Heart right ventricle (tissue), 16 donors: Measurements from ENCODE around the gene GMPR2. TPM values are rescaled to one million over a fixed set of nuclear protein-coding genes. Genes with fewer than 3 reads are reported as not detected.

ENCODE experiments used
- ATAC-seq, 8 donors: fragments of 200-7000 bp; cut with Tn5 transposase; one replicate each; pipeline ENCODE4 v1.9.1; 2020; ENCODE audit warnings: mild to moderate bottlenecking in 8 of 8, moderate library complexity in 8 of 8, moderate number of reproducible peaks in 1 of 8
- DNase-seq, 2 donors: peaks; one replicate each; pipeline ENCODE4 v3.0.0-alpha.2; 2020
- H3K27ac ChIP-seq, 10 donors: fragments of 200-600 bp; sonication (generic) in 2 of 10; one replicate each; pipeline versions ENCODE4 v1.5.0 to v1.8.0; 2020 to 2022; ENCODE audit warnings: mild to moderate bottlenecking in 3 of 10
- H3K27me3 ChIP-seq, 7 donors: fragments of 200-600 bp; one replicate each; pipeline ENCODE4 v1.8.0; 2021 to 2022; ENCODE audit warnings: mild to moderate bottlenecking in 2 of 7
- H3K36me3 ChIP-seq, 9 donors: fragments of 200-600 bp; sonication (generic) in 1 of 9; one replicate each; pipeline versions ENCODE4 v1.5.0 to v1.8.0; 2020 to 2022; ENCODE audit warnings: mild to moderate bottlenecking in 2 of 9
- H3K4me1 ChIP-seq, 9 donors: fragments of 200-600 bp; sonication (generic) in 1 of 9; one replicate each; pipeline versions ENCODE4 v1.5.0 to v1.8.0; 2020 to 2022; ENCODE audit warnings: mild to moderate bottlenecking in 4 of 9
- H3K4me3 ChIP-seq, 10 donors: fragments of 200-600 bp; sonication (generic) in 2 of 10; one replicate each; pipeline versions ENCODE4 v1.5.0 to v1.8.0; 2020 to 2022; ENCODE audit warnings: mild to moderate bottlenecking in 7 of 10, moderate library complexity in 2 of 10
- H3K9me3 ChIP-seq, 11 donors: fragments of 200-600 bp in 10 of 11; sonication (generic) in 2 of 11; one replicate each; pipeline versions ENCODE4 v1.5.0 to v1.8.0; 2013 to 2022; ENCODE audit warnings: mild to moderate bottlenecking in 2 of 11, control low read depth in 1 of 11, moderate library complexity in 1 of 11
- CTCF ChIP-seq, 9 donors: fragments of 200-600 bp; sonication (generic) in 2 of 9; IDR thresholded peaks; one replicate each; pipeline versions ENCODE4 v1.5.0 to v1.8.0; 2021 to 2022; ENCODE audit warnings: antibody characterized with exemption in 9 of 9, mild to moderate bottlenecking in 5 of 9, moderate library complexity in 1 of 9
- WGBS, 2 donors: extraction: QIAGEN DNeasy Blood & Tissue Kit; methylation state at CpG; one replicate each; pipeline ENCODE4 v1.1.7; 2013; ENCODE audit warnings: inconsistent platforms in 1 of 2; 5-methylcytosine and 5-hydroxymethylcytosine counted together
- intact Hi-C, 10 donors: fragments of 100-400 bp; cut with DNase I; formaldehyde crosslinking; loops; one replicate each; pipeline versions ENCODE4 v1.11.1 to v1.14.2; 2022
- long read RNA-seq, 3 donors: library from polyadenylated mRNA; unstranded; transcript quantifications; one replicate each; pipeline ENCODE4 v2.0.0, GENCODE V29; 2020 to 2021
- polyA plus RNA-seq, 2 donors: library from polyadenylated mRNA; stranded (reverse); fragments of 200-250 nt; gene quantifications; one replicate each; pipeline ENCODE4 v1.2.3, GENCODE V29; 2013
- total RNA-seq, 10 donors: library from RNA; stranded (reverse); fragmentation: NEBNext Ultra II Directional in 3 of 10; extraction: Animal tissue kit (Norgen Biotek cat#: 25700) in 3 of 10; gene quantifications; one replicate each; pipeline versions ENCODE4 v1.2.1 to v1.2.4, GENCODE V29; 2021 to 2023
- donor health status: Arrhythmogenic right ventricular cardiomyopathy.
- donor health status: ischemic (EF 13 %, LVEDD 7.1; RV severe dilation, severe dysfunction).
- donor health status: healthy with polysubstance abuse.
- donor health status: DM: no; HTN: yes; CAD: no.
- donor health status: DM: no; HTN: no; CAD: no.
- donor health status: ischemic (EF 25% LVEDD 6.9; RV normal size, moderate dysfunction).
- donor health status: ischemic (EF 25% LVEDD 5.7; RV mildly dilated, moderate dysfunction).
- donor health status: healthy.
- donor health status: DM: yes; HTN: yes; CAD: no.
- donor health status: Ischemic cardiomyopathy.
- donor health status: ischemic (EF 35%, LVEDD 5.7; RV mildly dilated, moderate dysfunction).
- donor health status: nonischemic (EF 11% LVEDD 7.7; RV severe dilation, severe dysfunction).
- donor health status: DM: yes; HTN: yes; CAD: no.
- donor health status: PGD.
- donor health status: ischemic (EF 29% LVEDD 5.4; RV normal size, mild dysfunction).
- donor health status: nonischemic (EF 23%, LVEDD 6.1; RV moderate dilation, normal function).

GMPR2 gene
- 10 to 100 TPM; 28.6 to 46.9 (median 33.5) TPM for total RNA-seq
- polyA plus RNA-seq, result 10 to 100 TPM; 26.4 to 27.3 TPM
- long read RNA-seq, donor 1, transcript GMPR2-223 (10 exons, 1,893 nt), result major isoform, 9 of 35 reads
- long read RNA-seq, donor 1, transcript GMPR2-204 (9 exons, 1,864 nt), result minor isoform, 6 of 35 reads
- long read RNA-seq, donor 1, partial matches to known transcripts, result 3 of 35 reads
- long read RNA-seq, donor 1, other reads (novel, unspliced or antisense), result 11 of 35 reads
- long read RNA-seq, donor 2, transcript GMPR2-223 (10 exons, 1,893 nt), result major isoform, 6 of 30 reads
- long read RNA-seq, donor 2, transcript GMPR2-204 (9 exons, 1,864 nt), result major isoform, 6 of 30 reads
- long read RNA-seq, donor 2, partial matches to known transcripts, result 7 of 30 reads
- long read RNA-seq, donor 2, other reads (novel, unspliced or antisense), result 5 of 30 reads
- long read RNA-seq, donor 3, transcript GMPR2-203 (10 exons, 1,652 nt), result minor isoform, 18 of 86 reads
- long read RNA-seq, donor 3, transcript GMPR2-223 (10 exons, 1,893 nt), result major isoform, 19 of 86 reads
- long read RNA-seq, donor 3, transcript GMPR2-204 (9 exons, 1,864 nt), result minor isoform, 8 of 86 reads
- long read RNA-seq, donor 3, transcript GMPR2-202 (10 exons, 1,972 nt), result minor isoform, 9 of 86 reads
- long read RNA-seq, donor 3, partial matches to known transcripts, result 10 of 86 reads
- long read RNA-seq, donor 3, other reads (novel, unspliced or antisense), result 21 of 86 reads

GRCh38 chr14:24232645-24233537 lies at the start of gene GMPR2:
Gene GMPR2, plus strand, starts transcription at chr14:24232929. Its CDS starts 325 bp downstream, at chr14:24233254.
- DNase-seq (no peak), ATAC-seq (peak; percentile 44 to 75 (median 68))
- Histone ChIP-seq H3K4me3 (peak within 1 kb of the TSS; percentile 65 to 97 (median 91)), H3K9me3 (no peaks in the 10 kb centered on the region), H3K27me3 (no peaks in the 10 kb centered on the region), H3K4me1 (peaks cover 18 to 54% (median 34%) of the 10 kb centered on the region in 9 donors), H3K36me3 (peaks cover 0 to 45% (median 23%) of the 10 kb centered on the region in 9 donors), H3K27ac (peak within 1 kb of the TSS; percentile 74 to 97 (median 90))
- intact Hi-C loops, result loop anchor here in 2 of 10 donors (2.0 to 10.0 kb wide), 2 partner anchors 44 to 202 kb away; partner anchors contain the start of gene IPO4 (in 1 of the 2)
- no peak for TF ChIP-seq CTCF (IDR thresholded peaks at IDR 0.05)
- 4% methylated on average over 38 of the region's 38 CpGs for WGBS, 2 donors

- ATAC-seq, result no peak
These were observed 49.7 kb upstream of the GMPR2 start for GRCh38 chr14:24183014-24183481.

GRCh38 chr14:24184104-24184970 lies 48.4 kb upstream of the GMPR2 start:
- no peak for ATAC-seq
- no peak for DNase-seq
- H3K9me3 ChIP-seq, result no peaks in the 10 kb centered on the region
- no peaks in the 10 kb centered on the region for H3K27me3 ChIP-seq
- intact Hi-C loops, result no loop called here
- no peak overlapping the region for H3K4me3 ChIP-seq
- H3K4me1 ChIP-seq, result peaks cover 4 to 37% (median 31%) of the 10 kb centered on the region in 9 donors
- WGBS, 2 donors, result 88 to 89% methylated on average over 19 of the region's 19 CpGs
- H3K36me3 ChIP-seq, result peaks cover 0 to 80% (median 25%) of the 10 kb centered on the region in 9 donors
- no peak for TF ChIP-seq CTCF (IDR thresholded peaks at IDR 0.05)
- H3K27ac ChIP-seq, result no peak overlapping the region

More at GRCh38 chr14:24183014-24183481, 49.7 kb upstream of the GMPR2 start:
- H3K27me3 ChIP-seq, result no peaks in the 10 kb centered on the region
- no peaks in the 10 kb centered on the region for H3K9me3 ChIP-seq
- TF ChIP-seq CTCF (IDR thresholded peaks at IDR 0.05), result no peak
- peaks cover 0 to 93% (median 35%) of the 10 kb centered on the region in 9 donors for H3K36me3 ChIP-seq
- H3K27ac ChIP-seq, result no peak overlapping the region
- DNase-seq, result no peak
- peaks cover 3 to 30% (median 22%) of the 10 kb centered on the region in 9 donors for H3K4me1 ChIP-seq
- intact Hi-C loops, result no loop called here
- H3K4me3 ChIP-seq, result no peak overlapping the region
- WGBS, 2 donors, result 89 to 94% methylated on average over 15 of the region's 15 CpGs
